Cardiac muscle cell (in vitro differentiated cells and primary cell): Measurements from ENCODE around the gene SESN1. TPM values are rescaled to one million over a fixed set of nuclear protein-coding genes. Genes with fewer than 3 reads are reported as not detected.

ENCODE experiments used
- DNase-seq, 2 donors: peaks; one replicate each; pipeline versions ENCODE4 v3.0.0 to v3.0.0-alpha.2; 2010 to 2017; ENCODE audit warnings: low read depth in 1 of 2, low spot score in 1 of 2
- H3K27ac ChIP-seq: fragments of 200-600 bp; sonication (generic); 2 replicates; pipeline ENCODE4 v1.5.1; 2016
- H3K27me3 ChIP-seq: fragments of 200-600 bp; sonication (generic); 2 replicates; pipeline ENCODE4 v1.6.0; 2016; ENCODE audit warnings: control low read depth
- H3K36me3 ChIP-seq: fragments of 200-600 bp; sonication (generic); 2 replicates; pipeline ENCODE4 v1.5.1; 2016; ENCODE audit warnings: control low read depth
- H3K4me1 ChIP-seq: fragments of 200-600 bp; sonication (generic); 2 replicates; pipeline ENCODE4 v1.8.1; 2017; ENCODE audit warnings: low read depth, mild to moderate bottlenecking, mixed run types
- H3K4me3 ChIP-seq: fragments of 200-600 bp; sonication (generic); 2 replicates; pipeline ENCODE4 v1.5.1; 2016; ENCODE audit warnings: mild to moderate bottlenecking
- H3K9me3 ChIP-seq: fragments of 200-600 bp; sonication (generic); 2 replicates; pipeline ENCODE4 v1.5.1; 2017; ENCODE audit warnings: low read depth, mild to moderate bottlenecking, control low read depth
- CTCF ChIP-seq: IDR thresholded peaks from 2 replicates; pipeline ENCODE4 v1.5.1; 2012; ENCODE audit warnings: low read depth, mild to moderate bottlenecking, low read length
- polyA plus RNA-seq: library from polyadenylated mRNA; unstranded; fragments of >200 nt; fragmentation: Nextera tagmentation; extraction: Ambion mirVana; gene quantifications from 2 replicates; pipeline ENCODE4 v1.2.1, GENCODE V29; 2016
- total RNA-seq: library from RNA; depleted of rRNA; stranded (reverse); fragments of >200 nt; gene quantifications from 2 replicates; pipeline ENCODE4 v1.2.3, GENCODE V29; 2016

The SESN1 gene
- total and polyA plus RNA-seq, 2 experiments from 2014 or later = 16.4 to 21.5 TPM

- Histone ChIP-seq H3K4me3 (no peak overlapping the region), H3K4me1 (peaks cover 10% of the 10 kb centered on the region), H3K27me3 (no peaks in the 10 kb centered on the region), H3K9me3 (no peaks in the 10 kb centered on the region), H3K27ac (no peak overlapping the region), H3K36me3 (no peaks in the 10 kb centered on the region)
- peak; percentile 23 for TF ChIP-seq CTCF
- peak in 1 of 2 donors; percentile 48 for DNase-seq
These were observed 69.9 kb downstream of the SESN1 start for GRCh38 chr6:109024784-109025183.

GRCh38 chr6:109024368-109024767 is 70.3 kb downstream of the SESN1 start:
- TF ChIP-seq CTCF = no peak
- peaks cover 11% of the 10 kb centered on the region for H3K4me1 ChIP-seq
- no peaks in the 10 kb centered on the region for H3K9me3 ChIP-seq
- no peak for DNase-seq
- no peaks in the 10 kb centered on the region for H3K27me3 ChIP-seq
- H3K36me3 ChIP-seq = no peaks in the 10 kb centered on the region
- no peak overlapping the region for H3K27ac ChIP-seq
- H3K4me3 ChIP-seq = no peak overlapping the region

- no peaks in the 10 kb centered on the region for H3K27me3 ChIP-seq
- DNase-seq = no peak
- no peak overlapping the region for H3K4me3 ChIP-seq
- peaks cover 11% of the 10 kb centered on the region for H3K4me1 ChIP-seq
- H3K9me3 ChIP-seq = no peaks in the 10 kb centered on the region
- no peaks in the 10 kb centered on the region for H3K36me3 ChIP-seq
- H3K27ac ChIP-seq = no peak overlapping the region
- no peak for TF ChIP-seq CTCF
These were observed 71.2 kb downstream of the SESN1 start for GRCh38 chr6:109023356-109023925.

GRCh38 chr6:109021870-109022269 is 72.8 kb downstream of the SESN1 start:
- no peak overlapping the region for H3K4me3 ChIP-seq
- DNase-seq = no peak
- H3K36me3 ChIP-seq = no peaks in the 10 kb centered on the region
- H3K9me3 ChIP-seq = no peaks in the 10 kb centered on the region
- no peaks in the 10 kb centered on the region for H3K27me3 ChIP-seq
- H3K4me1 ChIP-seq = peaks cover 11% of the 10 kb centered on the region
- no peak for TF ChIP-seq CTCF
- H3K27ac ChIP-seq = no peak overlapping the region

GRCh38 chr6:109019911-109020310 is 74.7 kb downstream of the SESN1 start:
- TF ChIP-seq CTCF = no peak
- Histone ChIP-seq H3K27me3 (no peaks in the 10 kb centered on the region), H3K4me3 (no peak overlapping the region), H3K27ac (no peak overlapping the region), H3K9me3 (no peaks in the 10 kb centered on the region), H3K4me1 (peaks cover 20% of the 10 kb centered on the region), H3K36me3 (no peaks in the 10 kb centered on the region)
- no peak for DNase-seq

GRCh38 chr6:109015176-109015575 is 79.5 kb downstream of the SESN1 start:
- H3K27ac ChIP-seq = peak overlapping the region; percentile 69
- no peaks in the 10 kb centered on the region for H3K36me3 ChIP-seq
- H3K9me3 ChIP-seq = no peaks in the 10 kb centered on the region
- no peak for TF ChIP-seq CTCF
- peaks cover 23% of the 10 kb centered on the region for H3K4me1 ChIP-seq
- no peak overlapping the region for H3K4me3 ChIP-seq
- peak in 1 of 2 donors; percentile 7 for DNase-seq
- no peaks in the 10 kb centered on the region for H3K27me3 ChIP-seq
